NCI-H345 (cell line): ENCODE results near the gene FIS1.
"Not testable (repeated sequence)": the region's sequence is repeated elsewhere in the genome, so short reads cannot be mapped to it uniquely, and the experiment has no call there.

Source experiments
- DNase-seq: peaks from one replicate; lab custom pipeline; 2025; lab: John Stamatoyannopoulos, UW

Gene FIS1

GRCh38 chr7:101255796-101256195 is 10.9 kb upstream of the FIS1 start:
- DNase-seq, result no peak

GRCh38 chr7:101253199-101253598 is 8.3 kb upstream of the FIS1 start:
- DNase-seq, result not testable (repeated sequence)

GRCh38 chr7:101251871-101252659 is 7.2 kb upstream of the FIS1 start:
- DNase-seq, result peak; percentile 98

- DNase-seq, result no peak
Observed at GRCh38 chr7:101250324-101250723, 5.4 kb upstream of the FIS1 start.

DNA sequence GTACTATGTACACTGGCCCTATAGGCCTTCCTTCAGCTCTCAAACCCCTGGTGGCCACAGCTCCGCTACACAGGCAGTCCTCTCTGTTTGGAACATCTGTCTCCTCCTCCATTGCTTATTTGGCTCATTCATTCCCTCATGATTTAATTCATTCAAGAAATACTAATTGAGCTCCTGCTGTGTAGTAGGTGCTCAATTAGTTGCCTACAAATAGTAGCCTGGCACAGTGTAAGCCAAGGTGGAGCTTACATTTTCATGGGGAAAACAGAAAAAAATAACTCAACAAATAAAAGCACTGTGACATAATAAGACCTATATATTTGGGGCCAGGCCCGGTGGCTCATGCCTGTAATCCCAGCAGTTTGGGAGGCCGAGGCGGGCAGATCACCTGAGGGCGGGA is 3.4 kb upstream of the FIS1 start:
- no peak for DNase-seq

DNA sequence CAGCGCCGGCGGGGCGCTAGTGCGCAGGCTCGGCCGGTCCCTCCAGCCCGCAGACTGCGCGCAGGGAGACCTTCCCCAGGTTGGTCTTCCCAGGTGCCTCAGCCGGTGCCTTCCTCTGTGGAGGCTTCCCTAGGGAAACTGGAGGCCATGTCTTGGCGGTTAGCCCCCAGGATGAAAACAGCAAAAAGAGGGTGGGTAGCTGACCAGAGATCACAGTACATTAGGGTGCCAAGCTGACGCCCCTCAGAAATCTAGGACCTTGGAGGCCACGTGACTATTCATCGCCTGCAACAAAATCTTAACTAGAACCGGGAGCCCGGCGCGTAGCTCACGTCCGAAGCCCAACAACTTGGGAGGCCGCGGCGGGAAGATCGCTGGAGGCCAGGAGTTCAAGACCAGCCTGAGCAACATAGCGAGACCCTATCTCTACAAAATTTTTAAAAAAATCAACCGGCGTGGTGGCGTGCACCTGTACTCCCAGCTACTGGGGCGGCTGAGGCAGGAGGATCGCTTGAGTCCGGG is 327 bp upstream of the FIS1 start:
- no peak for DNase-seq

DNA sequence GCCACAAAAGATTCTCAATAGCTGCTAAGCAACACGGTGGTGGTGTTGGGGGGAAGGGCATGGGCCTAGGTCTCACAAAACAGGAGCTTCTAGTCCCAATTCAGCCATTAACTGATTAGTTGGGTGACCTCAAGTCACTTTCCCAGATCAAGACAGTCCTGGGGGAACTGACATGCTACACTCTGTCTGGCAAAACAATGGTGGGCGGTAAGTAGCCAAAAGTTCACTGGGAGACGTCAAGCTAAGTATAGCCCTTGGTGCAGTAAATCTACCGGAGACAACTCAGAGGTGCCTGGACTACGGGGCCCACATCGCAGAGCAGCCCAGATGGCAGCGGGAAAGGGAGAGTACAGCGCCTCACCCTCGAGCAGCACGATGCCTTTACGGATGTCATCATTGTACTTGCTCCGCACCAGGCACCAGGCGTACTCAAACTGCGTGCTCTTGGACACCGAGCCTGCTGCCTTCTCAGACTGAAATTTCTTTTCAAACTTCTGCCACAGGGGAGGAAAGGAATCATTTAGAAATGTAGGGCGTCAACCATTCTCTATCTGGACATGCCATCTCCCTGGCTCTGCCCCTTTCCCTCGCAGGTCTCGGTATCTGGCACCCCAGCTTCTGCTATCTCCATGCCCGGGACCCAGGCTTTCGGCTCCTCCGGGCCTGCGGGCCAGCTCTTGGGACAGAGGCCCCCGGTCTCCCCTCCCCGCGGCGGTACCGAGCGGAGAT is 1.1 kb downstream of the FIS1 start:
- no peak for DNase-seq

DNA sequence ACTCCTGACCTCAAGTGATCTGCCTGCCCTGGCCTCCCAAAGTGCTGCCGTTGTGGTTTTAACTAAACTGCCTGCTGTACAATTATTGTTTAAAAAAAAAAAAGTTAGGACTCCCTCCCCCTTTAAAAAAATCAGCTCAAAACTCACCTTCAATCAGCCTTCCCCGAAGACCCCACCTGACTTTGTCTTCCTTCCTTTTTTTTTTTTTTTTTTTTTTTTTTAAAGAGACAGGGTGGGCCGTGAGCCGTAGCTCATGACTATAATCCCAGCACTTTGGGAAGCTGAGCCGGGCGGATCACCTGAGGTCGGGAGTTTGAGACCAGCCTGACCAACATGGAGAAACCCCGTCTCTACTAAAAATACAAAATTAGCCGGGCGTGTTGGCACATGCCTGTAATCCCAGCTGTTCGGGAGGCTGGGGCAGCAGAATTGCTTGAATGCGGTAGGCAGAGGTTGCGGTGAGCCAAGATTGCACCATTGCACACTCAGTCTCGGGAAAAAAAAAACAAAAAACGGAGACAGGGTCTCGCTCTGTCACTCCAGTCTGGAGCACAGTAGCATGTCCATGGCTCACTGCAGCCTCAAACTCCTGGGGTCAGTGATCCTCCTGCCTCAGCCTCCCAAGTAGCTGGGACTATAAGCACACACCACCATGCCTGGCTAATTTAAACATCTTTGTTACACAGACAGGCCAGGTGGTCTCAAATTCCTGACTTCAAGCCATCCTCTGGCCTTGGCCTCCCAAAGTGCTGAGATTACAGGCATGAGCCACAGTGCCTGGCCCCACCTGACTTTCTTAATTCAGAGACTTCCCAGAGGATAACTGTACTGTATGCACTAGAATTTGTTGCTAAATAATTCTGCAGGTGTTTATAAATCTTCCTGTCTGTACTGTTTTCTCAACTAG is 3.2 kb downstream of the FIS1 start:
- DNase-seq, result no peak

DNA sequence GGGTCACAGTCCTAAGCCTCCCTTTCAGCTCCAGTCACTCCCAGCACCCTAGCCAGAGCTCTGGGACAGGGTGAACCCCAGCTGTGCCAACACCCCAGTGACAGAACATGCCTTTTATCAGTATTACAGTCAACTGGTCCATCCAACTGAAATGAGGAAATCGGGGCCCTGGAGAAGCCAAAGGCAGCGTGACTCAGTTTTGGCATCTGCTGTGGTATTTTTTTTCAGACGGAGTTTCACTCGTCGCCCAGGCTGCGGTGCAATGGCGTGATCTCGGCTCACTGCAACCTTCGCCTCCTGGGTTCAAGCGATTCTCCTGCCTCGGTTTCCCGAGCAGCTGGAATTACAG is 3.9 kb downstream of the FIS1 start:
- no peak for DNase-seq

- no peak for DNase-seq
Observed at GRCh38 chr7:101240226-101241014, 4.5 kb downstream of the FIS1 start.

- no peak for DNase-seq
Observed at GRCh38 chr7:101239951-101240220, 5.0 kb downstream of the FIS1 start.

- DNase-seq, result no peak
Observed at GRCh38 chr7:101239191-101239950, 5.5 kb downstream of the FIS1 start.

DNA sequence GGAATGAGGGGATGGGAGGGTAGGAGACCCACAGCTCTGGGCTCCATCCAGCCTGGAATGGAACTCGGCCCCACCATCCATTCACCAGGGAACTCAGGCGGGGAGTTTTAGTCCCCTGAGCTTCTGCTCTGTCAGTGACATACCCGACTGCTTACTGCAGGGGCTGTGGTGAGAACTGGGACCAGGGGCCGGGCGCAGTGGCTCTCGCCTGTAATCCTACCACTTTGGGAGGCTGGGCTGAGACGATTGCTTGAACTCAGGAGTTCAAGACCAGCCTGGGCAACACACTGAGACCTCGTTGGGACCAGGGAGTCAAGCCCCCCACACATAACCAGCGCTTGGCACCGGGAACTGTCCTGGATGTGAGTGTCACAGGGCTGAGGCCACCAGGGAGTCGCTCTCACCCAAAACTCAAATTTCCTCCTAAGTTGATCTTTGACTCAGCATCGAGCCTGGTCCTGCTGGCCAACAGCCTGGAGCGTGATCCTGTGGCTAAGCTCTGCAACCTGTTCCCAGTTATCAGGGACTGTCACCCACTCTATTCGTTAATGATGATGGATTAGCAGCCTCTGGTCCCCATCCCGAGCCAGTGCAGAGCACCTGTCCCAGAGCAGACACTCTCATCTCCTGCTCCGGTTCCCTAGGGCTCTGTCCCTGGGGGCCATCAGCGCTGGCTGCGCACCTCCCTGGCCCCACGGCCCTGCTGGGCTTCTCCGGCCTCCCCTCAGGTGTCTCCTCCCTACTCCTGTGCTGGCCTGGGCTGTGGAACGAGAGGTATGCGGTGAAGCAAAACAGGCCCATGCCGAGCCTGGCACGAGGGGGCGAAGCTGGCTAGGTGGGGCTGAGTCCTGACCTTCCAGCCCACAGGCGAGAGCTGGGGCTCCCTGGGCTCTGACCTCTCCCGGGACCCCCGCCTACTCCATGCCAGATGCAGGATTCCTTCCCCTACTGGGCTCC is 6.4 kb downstream of the FIS1 start:
- no peak for DNase-seq

- DNase-seq, result no peak
Observed at GRCh38 chr7:101237206-101238067, 7.4 kb downstream of the FIS1 start, which contains the start of gene CLDN15. CLDN15 (minus strand) TSS chr7:101237802; CDS start chr7:101237581, 221 bp downstream.

DNA sequence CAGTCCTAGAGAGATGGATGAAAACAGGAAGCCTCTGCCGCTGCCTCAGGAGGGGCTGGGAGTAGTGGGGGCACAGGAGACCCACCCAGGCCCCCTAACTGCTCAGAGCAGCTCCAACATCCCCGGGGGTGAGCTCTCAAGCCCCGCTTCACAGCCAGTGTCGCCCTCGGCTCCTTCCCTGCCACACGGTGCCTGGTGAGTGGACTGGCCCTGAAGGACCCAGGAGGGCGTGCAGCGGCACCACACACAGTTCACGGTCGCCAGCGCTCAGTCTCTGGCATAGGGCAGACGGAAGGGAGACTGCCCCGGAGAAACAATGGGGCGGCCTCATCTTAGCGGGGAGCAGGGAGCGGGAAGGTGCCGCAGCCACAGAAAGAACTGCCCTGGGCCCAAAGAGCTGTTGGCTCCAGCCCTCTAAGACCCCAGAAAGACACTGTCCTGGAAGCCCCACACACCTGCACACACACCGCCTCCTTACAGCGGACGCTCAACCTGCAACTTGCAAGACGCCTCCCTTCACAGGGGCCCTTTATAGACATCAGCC is 8.5 kb downstream of the FIS1 start:
- DNase-seq, result no peak

DNA sequence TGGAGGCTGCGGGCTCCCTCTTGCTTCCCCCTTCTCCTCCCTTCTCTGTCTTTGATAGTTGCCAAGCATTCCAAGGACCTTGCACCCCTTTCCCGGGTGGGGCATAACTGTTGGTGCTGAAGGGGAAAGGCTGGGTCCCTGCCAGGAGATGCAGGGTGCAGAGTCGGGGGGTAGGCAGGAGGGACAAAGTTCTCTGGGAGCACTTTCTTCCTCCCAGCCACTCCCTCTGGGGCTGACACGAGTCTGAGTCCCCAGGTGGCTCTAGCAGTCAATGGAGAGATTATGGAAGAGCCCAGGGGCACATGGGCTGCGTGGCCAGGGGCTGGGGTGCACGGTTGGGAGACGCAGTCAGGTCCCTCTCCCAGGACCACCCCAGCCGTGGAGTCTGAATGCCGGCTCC is 9.4 kb downstream of the FIS1 start:
- DNase-seq, result no peak

GRCh38 chr7:101235050-101235449 is 9.8 kb downstream of the FIS1 start:
- DNase-seq, result no peak

DNA sequence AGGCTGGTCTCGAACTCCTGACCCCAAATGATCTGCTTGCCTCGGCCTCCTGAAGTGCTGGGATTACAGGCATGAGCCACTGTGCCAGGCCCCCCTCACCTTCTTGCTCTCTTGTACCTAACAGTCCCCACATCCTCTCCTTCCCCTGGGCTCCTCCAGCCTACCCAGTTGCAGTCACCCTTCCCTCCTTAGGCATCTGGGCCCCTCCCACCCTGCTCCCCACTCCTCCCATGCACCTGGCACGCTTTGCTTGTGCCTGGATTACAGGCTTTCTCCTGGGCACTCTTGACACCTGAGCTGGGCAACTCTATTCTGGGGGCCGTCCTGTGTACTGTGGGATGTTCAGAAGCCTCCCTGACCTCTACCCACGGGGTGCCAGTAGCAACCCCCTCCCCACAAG is 10.2 kb downstream of the FIS1 start:
- no peak for DNase-seq
